ENCODE results near the gene CELF1. TPM values are rescaled to one million over a fixed set of nuclear protein-coding genes. Genes with fewer than 3 reads are reported as not detected.
"Not testable (repeated sequence)": the region's sequence is repeated elsewhere in the genome, so short reads cannot be mapped to it uniquely, and the experiment has no call there.

Gene CELF1
- polyA plus RNA-seq, 1 donor from 2014 or later: 209 TPM

DNA sequence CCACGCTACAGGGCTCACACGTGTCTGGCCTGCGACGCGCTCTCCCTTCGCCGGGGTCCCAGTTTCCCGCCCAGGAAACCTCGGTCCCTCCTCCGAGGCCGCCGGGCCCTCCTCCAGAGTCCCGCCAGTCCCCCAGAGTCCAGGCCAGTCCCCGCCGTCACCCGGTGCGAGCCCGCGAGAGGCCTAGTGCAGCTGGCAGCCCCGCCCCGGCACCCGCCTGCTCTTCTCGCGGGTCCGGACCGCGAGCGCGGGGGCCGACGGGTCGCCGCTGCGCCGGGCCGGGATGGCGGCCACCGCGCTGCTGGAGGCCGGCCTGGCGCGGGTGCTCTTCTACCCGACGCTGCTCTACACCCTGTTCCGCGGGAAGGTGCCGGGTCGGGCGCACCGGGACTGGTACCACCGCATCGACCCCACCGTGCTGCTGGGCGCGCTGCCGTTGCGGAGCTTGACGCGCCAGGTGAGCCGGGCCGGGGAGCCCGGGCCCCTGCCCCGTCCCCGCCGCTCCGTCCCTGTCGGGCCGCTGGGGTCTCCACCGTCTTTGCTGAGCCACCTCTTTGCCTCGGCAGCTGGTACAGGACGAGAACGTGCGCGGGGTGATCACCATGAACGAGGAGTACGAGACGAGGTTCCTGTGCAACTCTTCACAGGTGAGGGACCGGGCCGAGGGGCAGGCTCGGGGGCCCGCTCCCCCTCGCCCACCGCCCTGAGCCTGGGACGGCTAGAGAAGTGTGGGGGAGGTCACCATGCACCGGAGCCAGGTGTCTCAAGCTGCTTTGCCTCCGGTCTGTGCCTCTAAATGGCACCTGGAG lies 12.6 kb upstream of the CELF1 start, which contains the start of gene PTPMT1:
PTPMT1 (plus strand) TSS at position 260 of the 809 bp plus-strand sequence; CDS start at position 284, 24 bp downstream.
- Histone ChIP-seq H2AFZ (ENCODE audit: low read depth, low read length) (no peak within 1 kb of the TSS), H3K79me2 (replicated peaks; ENCODE audit: insufficient read depth, low read length) (no peaks in the 10 kb centered on the region), H3K27me3 (ENCODE audit: insufficient read depth, low read depth, low read length) (peaks cover 16% of the 10 kb centered on the region), H4K20me1 (ENCODE audit: insufficient read depth) (no peaks in the 10 kb centered on the region), H3K9ac (ENCODE audit: low read length) (no peak within 1 kb of the TSS), H3K9me2 (ENCODE audit: insufficient read depth, low read length) (no peaks in the 10 kb centered on the region), H3K4me2 (ENCODE audit: low read length) (no peak within 1 kb of the TSS), H3K36me3 (ENCODE audit: insufficient read depth, low read length) (no peaks in the 10 kb centered on the region), H3K9me3 (ENCODE audit: low read length) (no peaks in the 10 kb centered on the region), H3K4me3 (ENCODE audit: low read length) (no peak within 1 kb of the TSS), H3K27ac (ENCODE audit: low read length) (no peak within 1 kb of the TSS), H3F3A (ENCODE audit: insufficient read depth, low read length, poor library complexity, severe bottlenecking) (no peaks in the 10 kb centered on the region)
- no peak for TF ChIP-seq MXI1 (conservative IDR thresholded peaks at IDR 0.05; ENCODE audit: poor library complexity, severe bottlenecking)

DNA sequence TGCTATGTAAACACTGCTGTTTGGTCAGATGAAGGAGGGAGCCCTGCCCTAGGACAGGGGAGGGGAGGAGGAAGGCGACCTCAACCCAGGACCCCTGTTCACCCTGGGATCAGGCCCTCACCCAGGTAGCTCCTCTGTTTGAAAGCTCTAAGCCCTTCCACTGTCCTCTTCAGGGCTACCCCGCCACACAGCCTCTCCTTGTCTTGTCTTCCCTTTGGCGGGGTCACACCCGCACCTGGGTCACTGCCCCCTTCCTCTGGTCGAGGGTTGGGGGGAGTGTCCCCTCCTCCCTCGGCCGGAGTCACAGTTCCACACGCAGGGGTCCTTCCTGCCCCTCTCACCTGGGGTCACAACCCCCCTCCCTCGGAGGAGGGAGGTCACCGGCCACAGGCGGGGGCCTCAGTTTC lies 12.0 kb upstream of the CELF1 start:
- no peaks in the 10 kb centered on the region for H3K9me3 ChIP-seq (ENCODE audit: low read length)
- no peaks in the 10 kb centered on the region for H3K79me2 ChIP-seq (replicated peaks; ENCODE audit: insufficient read depth, low read length)
- H3K9me2 ChIP-seq (ENCODE audit: insufficient read depth, low read length): no peaks in the 10 kb centered on the region
- no peak overlapping the region for H3K27ac ChIP-seq (ENCODE audit: low read length)
- no peaks in the 10 kb centered on the region for H3K36me3 ChIP-seq (ENCODE audit: insufficient read depth, low read length)
- TF ChIP-seq, protein P1, sequence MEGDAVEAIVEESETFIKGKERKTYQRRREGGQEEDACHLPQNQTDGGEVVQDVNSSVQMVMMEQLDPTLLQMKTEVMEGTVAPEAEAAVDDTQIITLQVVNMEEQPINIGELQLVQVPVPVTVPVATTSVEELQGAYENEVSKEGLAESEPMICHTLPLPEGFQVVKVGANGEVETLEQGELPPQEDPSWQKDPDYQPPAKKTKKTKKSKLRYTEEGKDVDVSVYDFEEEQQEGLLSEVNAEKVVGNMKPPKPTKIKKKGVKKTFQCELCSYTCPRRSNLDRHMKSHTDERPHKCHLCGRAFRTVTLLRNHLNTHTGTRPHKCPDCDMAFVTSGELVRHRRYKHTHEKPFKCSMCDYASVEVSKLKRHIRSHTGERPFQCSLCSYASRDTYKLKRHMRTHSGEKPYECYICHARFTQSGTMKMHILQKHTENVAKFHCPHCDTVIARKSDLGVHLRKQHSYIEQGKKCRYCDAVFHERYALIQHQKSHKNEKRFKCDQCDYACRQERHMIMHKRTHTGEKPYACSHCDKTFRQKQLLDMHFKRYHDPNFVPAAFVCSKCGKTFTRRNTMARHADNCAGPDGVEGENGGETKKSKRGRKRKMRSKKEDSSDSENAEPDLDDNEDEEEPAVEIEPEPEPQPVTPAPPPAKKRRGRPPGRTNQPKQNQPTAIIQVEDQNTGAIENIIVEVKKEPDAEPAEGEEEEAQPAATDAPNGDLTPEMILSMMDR (IDR thresholded peaks at IDR 0.05; ENCODE audit: poor library complexity, severe bottlenecking): no peak
- TF ChIP-seq POLR2AphosphoS5 (IDR thresholded peaks at IDR 0.05): no peak
- TF ChIP-seq MXI1 (conservative IDR thresholded peaks at IDR 0.05; ENCODE audit: poor library complexity, severe bottlenecking): no peak
- TF ChIP-seq, protein P2, sequence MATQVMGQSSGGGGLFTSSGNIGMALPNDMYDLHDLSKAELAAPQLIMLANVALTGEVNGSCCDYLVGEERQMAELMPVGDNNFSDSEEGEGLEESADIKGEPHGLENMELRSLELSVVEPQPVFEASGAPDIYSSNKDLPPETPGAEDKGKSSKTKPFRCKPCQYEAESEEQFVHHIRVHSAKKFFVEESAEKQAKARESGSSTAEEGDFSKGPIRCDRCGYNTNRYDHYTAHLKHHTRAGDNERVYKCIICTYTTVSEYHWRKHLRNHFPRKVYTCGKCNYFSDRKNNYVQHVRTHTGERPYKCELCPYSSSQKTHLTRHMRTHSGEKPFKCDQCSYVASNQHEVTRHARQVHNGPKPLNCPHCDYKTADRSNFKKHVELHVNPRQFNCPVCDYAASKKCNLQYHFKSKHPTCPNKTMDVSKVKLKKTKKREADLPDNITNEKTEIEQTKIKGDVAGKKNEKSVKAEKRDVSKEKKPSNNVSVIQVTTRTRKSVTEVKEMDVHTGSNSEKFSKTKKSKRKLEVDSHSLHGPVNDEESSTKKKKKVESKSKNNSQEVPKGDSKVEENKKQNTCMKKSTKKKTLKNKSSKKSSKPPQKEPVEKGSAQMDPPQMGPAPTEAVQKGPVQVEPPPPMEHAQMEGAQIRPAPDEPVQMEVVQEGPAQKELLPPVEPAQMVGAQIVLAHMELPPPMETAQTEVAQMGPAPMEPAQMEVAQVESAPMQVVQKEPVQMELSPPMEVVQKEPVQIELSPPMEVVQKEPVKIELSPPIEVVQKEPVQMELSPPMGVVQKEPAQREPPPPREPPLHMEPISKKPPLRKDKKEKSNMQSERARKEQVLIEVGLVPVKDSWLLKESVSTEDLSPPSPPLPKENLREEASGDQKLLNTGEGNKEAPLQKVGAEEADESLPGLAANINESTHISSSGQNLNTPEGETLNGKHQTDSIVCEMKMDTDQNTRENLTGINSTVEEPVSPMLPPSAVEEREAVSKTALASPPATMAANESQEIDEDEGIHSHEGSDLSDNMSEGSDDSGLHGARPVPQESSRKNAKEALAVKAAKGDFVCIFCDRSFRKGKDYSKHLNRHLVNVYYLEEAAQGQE (IDR thresholded peaks at IDR 0.05; ENCODE audit: borderline replicate concordance): no peak
- no peak for TF ChIP-seq SMC3 (conservative IDR thresholded peaks at IDR 0.05; ENCODE audit: poor library complexity)
- TF ChIP-seq EP300 (conservative IDR thresholded peaks at IDR 0.05; ENCODE audit: poor library complexity, severe bottlenecking): no peak
- TF ChIP-seq RAD21 (conservative IDR thresholded peaks at IDR 0.05): no peak
- no peak for TF ChIP-seq EZH2 (IDR thresholded peaks at IDR 0.05; ENCODE audit: borderline replicate concordance, insufficient read depth, low read length, poor library complexity, severe bottlenecking)
- TF ChIP-seq TAF1 (IDR thresholded peaks at IDR 0.05; ENCODE audit: low read depth): no peak
- no peak overlapping the region for H3K9ac ChIP-seq (ENCODE audit: low read length)
- H3K4me3 ChIP-seq (ENCODE audit: low read length): no peak overlapping the region
- H3K4me2 ChIP-seq (ENCODE audit: low read length): no peak overlapping the region
- no peaks in the 10 kb centered on the region for H4K20me1 ChIP-seq (ENCODE audit: insufficient read depth)
- H2AFZ ChIP-seq (ENCODE audit: low read depth, low read length): no peak overlapping the region
- H3K27me3 ChIP-seq (ENCODE audit: insufficient read depth, low read depth, low read length): peaks cover 16% of the 10 kb centered on the region
- H3F3A ChIP-seq (ENCODE audit: insufficient read depth, low read length, poor library complexity, severe bottlenecking): no peaks in the 10 kb centered on the region

DNA sequence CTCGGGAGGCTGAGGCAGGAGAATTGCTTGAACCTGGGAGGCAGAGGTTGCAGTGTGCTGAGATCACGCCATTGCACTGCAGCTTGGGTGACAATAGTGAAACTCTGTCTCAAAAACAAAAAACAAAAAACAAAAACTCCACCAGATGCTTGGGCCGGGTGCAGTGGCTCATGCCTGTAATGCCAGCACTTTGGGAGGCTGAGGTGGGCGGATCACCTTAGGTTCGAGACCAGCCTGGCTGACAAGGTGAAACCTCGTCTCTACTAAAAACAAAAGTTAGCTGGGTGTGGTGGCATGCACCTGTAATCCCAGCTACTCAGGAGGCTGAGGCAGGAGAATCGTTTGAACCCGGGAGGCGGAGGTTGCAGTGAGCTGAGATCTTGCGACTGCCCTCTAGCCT lies 11.4 kb upstream of the CELF1 start:
- not testable (repeated sequence) for H3K27ac ChIP-seq (ENCODE audit: low read length); H3K79me2 ChIP-seq (replicated peaks; ENCODE audit: insufficient read depth, low read length); H4K20me1 ChIP-seq (ENCODE audit: insufficient read depth); H3F3A ChIP-seq (ENCODE audit: insufficient read depth, low read length, poor library complexity, severe bottlenecking); H3K4me2 ChIP-seq (ENCODE audit: low read length); H3K9me3 ChIP-seq (ENCODE audit: low read length); H3K9ac ChIP-seq (ENCODE audit: low read length); H3K4me3 ChIP-seq (ENCODE audit: low read length); H2AFZ ChIP-seq (ENCODE audit: low read depth, low read length); H3K9me2 ChIP-seq (ENCODE audit: insufficient read depth, low read length); H3K36me3 ChIP-seq (ENCODE audit: insufficient read depth, low read length)
- peaks cover 16% of the 10 kb centered on the region for H3K27me3 ChIP-seq (ENCODE audit: insufficient read depth, low read depth, low read length)

DNA sequence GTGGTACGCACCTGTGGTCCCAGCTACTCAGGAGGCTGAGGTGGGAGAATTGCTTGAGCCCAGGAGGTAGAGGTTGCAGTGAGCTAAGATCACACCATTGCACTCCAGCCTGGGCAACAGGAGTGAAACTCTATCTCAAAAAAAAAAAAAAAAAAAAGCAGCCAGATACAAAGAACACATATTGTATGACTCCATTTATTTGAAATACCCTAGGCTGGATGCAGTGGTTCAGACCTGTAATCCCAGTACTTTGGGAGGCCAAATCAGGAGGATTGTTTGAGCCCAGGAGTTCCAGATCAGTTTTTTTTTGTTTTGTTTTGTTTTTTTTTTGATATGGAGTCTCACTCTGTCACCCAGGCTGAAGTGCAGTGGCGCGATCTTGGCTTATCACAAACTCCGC lies 9.5 kb upstream of the CELF1 start:
- not testable (repeated sequence) for H3K27ac ChIP-seq (ENCODE audit: low read length); H3K9me2 ChIP-seq (ENCODE audit: insufficient read depth, low read length); H3K79me2 ChIP-seq (replicated peaks; ENCODE audit: insufficient read depth, low read length); H2AFZ ChIP-seq (ENCODE audit: low read depth, low read length); H3K4me3 ChIP-seq (ENCODE audit: low read length); H3K9me3 ChIP-seq (ENCODE audit: low read length); H4K20me1 ChIP-seq (ENCODE audit: insufficient read depth); H3K4me2 ChIP-seq (ENCODE audit: low read length); H3F3A ChIP-seq (ENCODE audit: insufficient read depth, low read length, poor library complexity, severe bottlenecking); H3K9ac ChIP-seq (ENCODE audit: low read length); H3K36me3 ChIP-seq (ENCODE audit: insufficient read depth, low read length)
- peaks cover 16% of the 10 kb centered on the region for H3K27me3 ChIP-seq (ENCODE audit: insufficient read depth, low read depth, low read length)

Data from neural cell (in vitro differentiated cells).